Measurements from ENCODE around the gene KSR2. TPM values are rescaled to one million over a fixed set of nuclear protein-coding genes. Genes with fewer than 3 reads are reported as not detected.

Gene KSR2
- polyA plus RNA-seq, 1 donor: not detected

DNA sequence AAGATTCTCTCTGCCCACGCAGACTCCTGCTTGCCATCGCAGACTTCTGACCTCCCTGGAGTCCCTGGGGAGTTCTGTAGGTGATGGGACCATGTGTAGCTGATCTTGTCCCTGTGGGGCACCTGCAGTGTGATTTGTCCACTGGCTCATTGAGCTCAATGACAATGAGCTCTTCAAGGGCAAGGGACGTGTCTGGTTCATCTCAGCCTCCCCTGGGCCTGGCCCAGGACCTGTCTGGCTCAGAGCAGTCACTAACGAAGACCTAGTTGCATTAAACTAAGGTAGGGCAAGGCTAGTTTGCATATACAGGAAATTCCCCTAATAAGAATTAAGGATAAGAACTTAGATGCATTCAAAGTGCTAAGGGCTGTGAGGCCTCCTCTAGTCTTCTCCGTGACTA lies 361.8 kb downstream of the KSR2 start:
- no peak for DNase-seq

DNA sequence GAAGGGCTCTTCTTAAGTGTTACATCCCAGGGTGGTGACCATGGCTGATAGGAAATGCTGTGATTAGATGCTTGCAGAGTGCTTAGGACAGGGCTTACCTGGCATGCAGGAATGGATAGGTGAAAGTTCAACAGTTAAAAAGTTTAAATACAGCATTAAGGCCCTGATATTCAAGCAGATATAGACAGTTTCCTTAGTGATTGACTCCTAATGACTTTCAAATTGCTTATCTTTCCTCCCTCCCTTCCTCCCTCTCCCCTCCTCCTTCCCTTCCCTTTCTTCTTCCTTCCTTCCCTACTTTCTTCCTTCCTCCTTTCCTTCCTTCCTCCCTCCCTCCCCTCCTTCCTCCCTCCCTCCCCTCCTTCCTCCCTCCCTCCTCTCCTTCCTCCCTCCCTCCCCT lies 362.8 kb downstream of the KSR2 start:
- DNase-seq: no peak

DNA sequence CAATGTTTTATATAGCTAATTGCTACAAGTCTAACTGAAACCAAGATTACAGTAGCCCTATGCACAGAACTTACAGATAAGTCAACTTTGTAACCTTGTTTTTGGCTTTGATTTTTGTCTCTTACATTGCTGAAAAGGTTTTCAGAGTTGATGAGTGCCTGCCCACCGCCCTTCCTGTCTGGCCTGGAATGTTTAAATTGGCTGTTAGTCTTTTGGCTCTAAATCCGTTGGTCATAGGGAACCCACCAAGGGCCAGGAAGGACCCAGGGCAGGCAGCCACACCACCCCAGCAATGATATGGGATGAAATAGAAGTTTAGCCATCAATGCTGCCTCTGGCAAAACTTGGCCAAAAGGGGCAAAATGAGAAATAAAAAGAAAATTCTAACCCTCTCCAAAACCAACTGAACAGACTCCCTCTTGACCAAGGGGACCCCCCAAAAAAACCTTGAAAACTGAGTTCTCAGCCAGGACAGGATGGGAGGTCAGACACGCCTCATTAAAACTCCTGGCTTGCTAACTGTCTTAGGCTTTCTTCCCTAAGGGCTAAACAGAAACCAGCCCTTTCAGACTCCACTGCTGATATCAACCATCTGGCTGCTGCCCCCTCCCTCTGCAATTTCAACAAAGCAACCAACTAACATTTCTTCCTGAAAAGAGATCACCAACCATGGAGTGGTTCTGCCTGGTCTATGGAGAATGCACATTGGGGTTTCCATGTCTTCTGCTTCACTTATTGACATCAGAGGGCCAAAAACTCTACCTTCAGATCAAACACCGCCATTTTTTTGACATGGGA lies 365.3 kb downstream of the KSR2 start:
- no peak for DNase-seq

DNA sequence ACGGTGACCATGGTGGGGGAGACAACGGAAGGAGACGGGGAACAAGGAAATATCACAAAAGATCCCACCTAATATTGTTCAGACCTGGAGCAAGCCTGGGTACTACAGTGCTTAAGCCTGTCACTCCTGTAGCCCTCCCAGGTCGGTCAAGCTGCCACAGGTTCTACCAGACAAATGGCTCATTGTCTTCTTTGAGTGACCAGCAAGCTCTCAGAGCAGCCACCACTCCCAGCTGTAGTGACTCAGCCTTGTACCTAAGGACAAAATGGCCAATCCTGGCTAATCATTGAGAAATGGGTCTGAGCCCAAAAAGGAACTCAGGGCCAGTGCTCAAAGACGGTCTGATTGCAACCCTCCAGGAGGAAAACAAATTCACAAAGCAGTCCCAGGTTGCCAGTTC lies 368.9 kb downstream of the KSR2 start:
- no peak for DNase-seq

DNA sequence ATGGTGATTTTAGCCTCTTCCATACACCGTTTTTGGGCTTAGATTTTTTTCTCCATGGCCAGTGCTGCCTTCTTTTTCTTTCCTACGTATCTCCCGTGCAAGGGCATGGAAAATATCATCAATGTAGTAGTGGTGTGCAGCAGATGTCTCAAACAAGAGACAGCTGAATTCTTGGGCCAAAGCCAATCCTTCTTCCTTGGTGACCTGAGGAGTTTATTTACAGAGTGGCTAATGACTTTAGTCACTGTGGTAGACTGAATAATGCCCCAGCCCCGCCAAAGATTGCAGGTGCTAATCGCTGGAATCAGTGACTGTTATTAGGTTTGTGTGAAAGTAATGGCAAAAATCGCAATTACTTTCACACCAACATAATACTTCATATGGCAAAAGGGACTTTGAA lies 371.8 kb downstream of the KSR2 start:
- DNase-seq: no peak

DNA sequence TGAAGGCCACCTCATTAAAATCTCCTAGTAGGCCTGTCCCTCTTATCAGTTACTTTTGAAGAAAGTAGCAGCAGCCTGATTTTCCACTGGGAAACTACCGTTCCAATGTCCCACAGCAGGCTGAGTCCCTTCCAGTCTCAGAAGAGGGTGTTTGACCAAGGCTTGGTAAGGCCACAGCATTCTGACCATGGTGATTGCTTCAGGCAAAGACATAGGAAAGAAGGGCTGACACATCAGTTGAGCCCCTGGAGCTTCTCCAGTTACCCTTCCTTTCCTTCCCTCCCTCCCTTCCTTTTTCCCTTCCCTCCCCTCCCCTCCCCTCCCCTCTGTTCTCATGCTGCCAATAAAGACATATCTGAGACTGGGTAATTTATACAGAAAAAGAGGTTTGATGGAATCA lies 373.0 kb downstream of the KSR2 start:
- no peak for DNase-seq

DNA sequence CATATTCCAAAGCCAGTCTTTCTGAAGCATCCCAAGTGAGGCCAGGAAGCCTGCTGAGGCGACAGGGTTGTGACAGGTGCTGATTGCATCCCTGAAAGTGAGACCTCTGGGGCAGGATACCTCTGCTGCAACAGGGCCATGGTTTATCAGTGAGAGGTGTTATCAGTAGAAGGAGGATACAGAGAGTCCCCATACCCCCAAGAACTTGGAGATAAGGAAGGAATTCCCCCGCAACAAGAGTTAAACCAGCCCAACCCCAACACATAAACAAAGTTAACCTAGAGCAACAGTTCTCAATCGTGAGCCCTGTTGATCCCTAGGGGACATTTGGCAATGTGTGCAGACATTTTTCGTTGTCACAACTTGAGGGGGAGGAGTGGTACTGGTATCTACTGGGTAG lies 374.3 kb downstream of the KSR2 start:
- no peak for DNase-seq

DNA sequence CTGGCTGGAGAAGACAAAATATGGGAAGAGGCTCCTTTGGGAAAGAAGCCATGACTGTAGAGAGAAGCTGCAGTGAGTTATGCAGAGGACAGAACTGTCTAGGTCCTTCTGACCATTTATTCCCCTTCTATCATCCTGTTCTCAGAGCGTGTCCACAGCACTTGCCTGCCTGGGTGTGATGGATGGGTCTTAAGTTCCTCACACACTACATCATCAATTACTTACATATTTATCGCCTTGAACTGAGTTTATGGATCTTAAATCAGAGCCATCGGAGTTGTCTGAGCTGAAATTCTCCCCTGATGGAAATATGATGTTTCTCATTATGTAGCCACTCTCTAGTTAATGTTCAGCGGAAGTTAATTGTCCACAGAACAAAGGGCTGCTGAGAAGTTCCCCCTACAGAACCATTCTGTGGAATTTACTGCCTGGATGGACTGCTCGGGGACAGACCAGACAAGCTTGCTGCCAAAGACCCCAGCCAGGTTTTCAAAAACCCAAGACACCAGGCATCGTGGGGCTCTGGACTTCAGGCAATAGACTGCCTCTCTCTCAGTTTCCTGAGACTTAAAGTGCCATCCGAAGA lies 374.9 kb downstream of the KSR2 start:
- DNase-seq: no peak

DNA sequence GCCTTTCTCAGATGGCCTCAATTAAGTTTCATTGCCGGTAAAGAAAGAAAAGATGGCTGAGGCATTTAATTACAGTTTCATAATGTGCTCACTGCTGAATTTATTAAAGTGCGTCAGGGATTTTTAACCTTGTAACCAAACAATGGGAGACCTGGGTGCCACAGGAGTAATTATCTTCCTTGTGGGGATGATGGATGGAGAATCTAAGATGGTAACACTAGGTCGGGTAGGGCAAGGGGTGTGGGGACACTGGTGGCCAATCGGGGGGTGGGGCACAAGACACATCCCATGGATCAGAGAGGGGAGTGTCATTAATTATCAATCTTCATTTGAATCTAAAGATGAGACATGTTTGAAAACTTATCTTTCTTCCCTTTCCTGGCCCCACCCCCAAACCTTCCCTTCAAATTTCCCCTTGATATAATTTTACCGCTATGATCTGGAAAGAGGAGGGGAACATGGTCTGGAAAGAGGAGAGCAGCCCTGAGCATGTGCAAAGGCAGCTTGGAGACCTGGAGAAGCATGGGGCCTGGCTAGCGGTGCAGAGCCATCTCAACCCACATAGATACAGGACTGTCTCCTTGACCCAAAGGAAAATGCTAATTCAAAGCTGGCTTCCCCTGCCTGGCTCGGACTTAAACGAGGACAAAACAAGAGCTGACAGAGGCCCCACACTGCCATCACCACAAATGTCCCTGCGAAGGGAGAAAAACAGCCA lies 376.0 kb downstream of the KSR2 start:
- no peak for DNase-seq

DNA sequence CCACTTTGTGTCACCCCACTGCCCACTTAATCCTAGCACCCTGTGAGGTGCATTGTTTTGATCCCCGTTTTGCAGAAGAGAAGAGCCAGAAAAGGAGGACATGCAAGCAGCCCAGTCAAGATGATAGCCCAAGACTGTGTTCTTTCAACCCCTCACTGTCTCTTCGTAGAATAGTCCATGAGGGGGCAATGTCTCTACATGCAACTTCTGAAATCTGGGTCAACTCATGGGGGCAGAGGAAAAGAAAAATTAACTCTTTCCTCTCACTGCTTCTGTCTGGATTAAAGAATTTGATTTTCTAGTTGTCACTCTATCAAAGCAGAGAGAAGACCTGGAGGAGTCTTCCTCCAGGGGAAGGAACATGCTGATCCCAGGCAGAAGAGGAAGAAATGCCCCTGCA lies 377.8 kb downstream of the KSR2 start:
- no peak for DNase-seq

DNA sequence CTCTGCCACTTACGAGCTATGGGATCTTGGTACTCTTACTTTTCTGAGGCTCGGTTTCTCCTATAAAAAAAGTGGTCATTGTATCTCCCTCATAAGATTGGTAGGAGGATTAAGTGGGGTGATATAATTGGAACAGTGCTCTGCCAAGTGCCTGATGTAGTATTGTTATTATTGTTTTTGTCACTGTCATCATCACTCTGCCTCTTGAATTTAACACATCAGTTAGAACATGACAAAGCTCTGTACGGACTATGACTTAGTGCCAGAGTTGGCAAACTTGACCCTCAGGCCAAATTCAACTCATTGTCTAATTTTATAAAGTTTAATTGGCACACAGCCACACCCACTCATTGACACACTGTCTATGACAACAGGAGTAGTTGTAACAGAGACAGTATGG lies 378.4 kb downstream of the KSR2 start:
- no peak for DNase-seq

DNA sequence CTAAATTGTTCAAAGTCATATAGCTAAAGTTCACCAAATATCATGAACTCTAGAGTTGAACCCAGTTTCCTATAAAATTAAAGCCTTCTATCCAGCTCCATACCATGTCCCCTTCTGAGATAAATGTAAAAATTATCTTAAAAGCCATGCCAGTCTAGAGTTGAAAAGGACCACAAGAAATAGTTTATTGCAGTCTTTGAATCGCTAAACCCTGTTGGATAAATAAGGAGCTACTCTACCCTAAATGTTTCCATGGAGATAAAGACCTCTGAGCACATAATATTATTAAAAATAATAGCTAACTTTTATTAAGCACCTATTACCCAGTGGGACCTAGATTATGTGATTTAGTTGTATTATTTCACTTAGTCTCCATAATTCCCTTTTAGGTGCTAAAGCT lies 379.8 kb downstream of the KSR2 start:
- no peak for DNase-seq

DNA sequence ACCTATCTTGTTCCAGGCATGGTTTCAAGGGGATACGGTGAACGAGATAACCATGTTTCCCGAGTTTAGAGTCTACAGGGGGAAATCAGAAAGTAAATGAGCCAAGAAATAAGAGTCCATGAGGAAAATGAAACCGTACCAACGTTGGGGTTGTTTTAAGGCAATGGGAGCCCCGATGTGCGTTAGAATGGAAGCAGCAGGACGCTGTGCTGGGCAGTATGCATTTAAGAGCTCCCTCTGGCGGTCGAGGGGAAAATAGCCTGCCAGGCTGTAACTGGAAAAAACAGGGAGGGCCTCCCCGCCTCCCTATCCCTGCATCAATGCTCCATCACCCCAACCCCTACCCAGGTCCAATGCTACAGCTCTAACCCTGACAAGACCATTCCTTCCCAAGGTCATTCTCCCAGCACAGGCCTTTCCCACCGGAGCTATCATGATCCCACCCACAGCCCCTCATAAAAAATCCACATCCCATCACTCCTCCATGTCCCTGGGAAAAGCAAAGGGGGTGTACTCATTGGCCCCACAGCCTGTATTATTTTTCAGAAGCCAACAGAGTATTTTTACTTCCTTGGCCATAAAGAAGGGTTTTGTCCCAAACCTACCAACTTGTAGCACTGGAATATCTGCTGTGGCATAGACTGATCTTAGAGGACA lies 381.0 kb downstream of the KSR2 start:
- DNase-seq: no peak

DNA sequence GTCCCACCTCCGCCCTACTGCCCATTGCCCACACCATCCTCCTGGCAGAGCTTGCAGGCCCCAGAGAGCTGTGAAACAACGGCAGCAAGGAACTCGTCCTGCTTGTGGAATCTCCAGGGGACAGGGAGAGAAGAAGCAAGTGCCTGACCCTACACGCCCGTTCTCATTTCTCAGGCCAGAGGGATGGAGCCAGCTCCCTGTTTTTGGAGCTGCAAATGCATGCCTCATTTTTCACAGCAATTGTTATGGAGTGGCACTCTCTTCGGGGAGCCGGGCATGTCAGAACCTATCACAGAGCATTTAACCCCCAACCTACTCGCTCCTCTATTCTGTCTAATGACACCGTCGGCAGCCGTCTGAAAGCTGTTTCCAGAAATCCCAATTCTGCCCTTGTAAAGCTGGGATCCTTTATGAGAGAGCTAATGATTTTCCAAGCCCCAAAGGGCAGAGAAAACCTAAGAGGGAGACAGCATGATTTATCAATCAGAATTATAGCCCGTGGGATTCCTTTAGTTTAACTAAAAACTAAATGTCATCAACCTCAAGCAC lies 385.0 kb downstream of the KSR2 start:
- DNase-seq: no peak

DNA sequence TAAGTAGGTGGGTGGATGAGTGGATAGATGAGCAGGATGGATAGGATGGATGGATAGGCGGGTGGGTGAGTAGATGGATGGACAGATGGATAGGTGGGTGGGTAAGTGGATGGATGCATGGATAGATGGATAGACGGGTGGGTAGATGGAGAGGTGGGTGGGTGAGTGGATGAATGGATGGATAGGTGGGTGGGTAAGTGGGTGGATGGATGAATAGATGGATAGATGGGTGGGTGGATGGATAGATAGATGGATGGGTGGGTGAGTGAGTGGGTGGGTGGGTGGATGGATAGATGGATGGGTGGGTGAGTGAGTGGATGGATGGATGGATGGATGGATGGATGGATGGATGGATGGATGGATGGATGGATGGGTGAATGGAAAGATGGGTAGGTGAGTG lies 385.7 kb downstream of the KSR2 start:
- no peak for DNase-seq

DNA sequence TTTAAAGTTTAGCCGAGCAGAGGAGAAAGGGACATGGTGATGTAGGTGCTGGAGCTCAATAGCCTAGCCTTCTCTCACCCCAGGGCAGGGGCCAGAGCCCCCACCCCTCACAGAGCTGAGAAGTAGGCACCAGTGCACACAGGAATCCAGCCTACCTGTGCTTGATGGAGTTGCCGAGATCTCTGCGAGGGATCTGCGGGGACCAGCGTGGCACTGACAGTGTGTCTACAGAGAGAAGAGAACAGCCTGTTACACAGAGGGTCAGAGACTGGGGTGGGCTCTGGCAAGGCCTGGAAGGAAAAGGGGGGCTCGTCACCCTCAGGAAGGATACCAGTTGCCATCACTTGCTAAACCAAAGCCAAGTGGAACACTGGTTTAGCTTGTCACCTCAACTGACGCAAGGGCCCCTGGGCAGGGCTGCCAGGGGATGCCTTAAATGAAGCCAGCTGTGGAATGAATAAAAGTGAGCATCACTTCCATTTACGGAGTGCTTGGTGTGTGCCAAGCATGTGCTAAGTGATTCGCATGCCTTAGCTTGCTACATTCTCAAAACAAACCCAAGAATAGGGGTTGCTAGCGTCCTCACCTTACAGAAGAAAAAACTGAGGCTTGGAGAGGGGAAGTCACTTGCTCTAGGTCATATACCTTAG lies 386.5 kb downstream of the KSR2 start:
- peak; percentile 32 for DNase-seq

DNA sequence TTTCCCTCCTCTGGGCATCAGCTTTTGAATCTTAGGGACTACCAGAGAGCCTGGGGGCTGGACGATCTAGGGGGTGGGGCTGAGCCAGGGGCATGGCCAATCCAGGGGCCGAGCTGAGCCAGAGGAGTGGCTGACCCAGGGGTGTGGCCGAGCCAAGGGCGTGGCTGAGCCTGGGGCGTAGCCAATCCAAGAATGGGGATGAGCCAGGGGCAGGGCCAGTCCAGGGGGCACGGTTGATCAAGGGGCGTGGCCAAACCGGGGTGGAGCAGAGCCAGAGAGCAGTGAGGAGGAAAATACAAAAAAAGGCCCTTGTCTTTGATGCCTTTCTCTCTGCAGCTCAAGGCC lies 388.1 kb downstream of the KSR2 start:
- DNase-seq: no peak

DNA sequence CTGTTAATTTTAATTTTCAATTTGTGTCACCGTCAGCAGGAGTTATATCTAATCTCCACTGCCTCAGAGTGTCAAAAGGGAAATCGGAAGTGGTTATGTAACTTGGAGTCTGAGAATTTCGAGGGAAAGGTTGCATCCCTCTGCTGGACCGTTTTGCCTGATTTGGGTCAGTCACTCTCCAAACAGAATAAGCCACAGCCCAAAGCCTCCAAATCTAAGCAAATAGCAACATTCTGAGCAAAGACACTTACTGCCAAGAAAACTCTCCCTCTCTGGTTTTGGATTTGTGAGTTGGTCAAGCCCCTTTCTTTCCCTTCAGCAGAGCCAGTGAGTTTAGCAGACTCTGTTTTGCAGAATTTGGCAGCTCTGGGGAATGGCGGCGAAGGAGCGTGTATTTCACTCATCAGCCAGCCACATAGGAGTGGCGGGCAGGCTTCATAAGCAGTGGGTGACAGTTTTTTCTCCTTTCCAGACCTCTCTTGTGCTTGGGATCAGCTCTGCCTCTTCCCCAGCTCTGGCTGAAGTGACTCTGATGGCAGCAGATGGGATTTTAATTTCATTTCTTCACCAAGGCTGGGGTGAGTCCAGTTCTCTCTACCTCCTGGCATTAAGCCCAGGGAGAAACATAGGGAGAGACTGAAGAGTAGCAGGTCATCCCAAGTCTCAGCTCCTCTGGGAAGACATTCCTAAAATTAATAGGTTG lies 388.6 kb downstream of the KSR2 start:
- DNase-seq: peak; percentile 37

DNA sequence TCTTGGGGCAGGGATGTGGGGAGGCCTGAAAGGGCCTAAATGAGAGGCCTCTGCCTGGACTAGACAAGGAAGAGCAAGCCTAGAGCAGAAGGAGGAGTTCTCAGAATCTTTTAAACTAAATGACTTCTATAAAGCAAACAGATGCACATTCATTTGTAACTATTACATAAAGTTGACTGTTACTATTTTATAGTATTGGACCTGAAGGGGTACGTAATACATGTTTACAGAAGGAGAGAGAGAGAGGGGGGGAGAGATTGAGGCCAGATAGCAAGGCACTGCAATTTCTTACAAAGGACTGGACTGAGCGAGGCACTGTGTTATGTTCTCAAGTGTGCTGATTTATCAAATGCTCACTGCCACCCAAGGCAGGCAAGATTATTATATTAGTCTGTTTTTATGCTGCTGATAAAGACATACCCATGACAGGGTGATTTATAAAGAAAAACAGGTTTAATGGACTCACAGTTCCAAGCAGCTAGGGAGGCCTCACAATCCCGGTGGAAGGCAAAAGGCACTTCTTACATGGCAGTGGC lies 391.6 kb downstream of the KSR2 start:
- DNase-seq: no peak

DNA sequence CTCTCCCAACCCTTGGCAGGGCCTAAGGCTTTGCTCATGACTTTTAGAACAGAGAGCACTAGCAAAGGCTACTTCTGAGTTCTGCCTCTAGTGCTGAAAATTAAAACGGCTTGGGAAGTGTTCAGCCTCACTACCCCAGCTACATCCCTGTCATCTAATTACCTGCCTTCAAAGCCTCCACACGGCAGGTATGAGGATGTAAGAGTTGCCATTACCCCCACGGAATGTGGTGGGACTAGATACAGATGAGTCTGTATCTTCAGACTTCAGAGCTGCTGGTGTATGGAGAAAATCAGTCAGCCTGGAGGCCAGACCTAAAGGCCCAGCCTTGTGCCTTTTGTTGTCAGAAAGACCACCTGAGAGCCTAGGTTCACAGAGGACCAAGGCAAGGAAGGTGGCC lies 392.7 kb downstream of the KSR2 start:
- DNase-seq: no peak

DNA sequence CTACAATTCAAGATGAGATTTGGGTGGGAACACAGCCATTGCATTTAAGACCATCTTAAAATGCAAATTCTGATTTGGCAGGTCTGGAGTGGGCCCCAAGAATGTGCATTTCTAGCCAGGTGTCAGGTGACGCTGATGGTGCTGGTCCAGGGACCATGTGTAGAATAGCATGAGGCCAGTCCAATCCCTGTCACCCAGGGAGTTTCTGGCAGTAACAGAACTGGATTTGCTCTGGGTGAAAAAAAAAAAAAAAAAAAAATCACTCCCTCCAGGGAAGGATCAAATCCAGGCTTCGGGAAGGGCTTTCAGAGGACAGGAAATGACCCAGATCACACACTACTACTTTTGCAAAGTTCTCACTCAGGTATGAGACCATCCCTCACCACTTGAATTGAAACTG lies 394.1 kb downstream of the KSR2 start:
- DNase-seq: no peak

DNA sequence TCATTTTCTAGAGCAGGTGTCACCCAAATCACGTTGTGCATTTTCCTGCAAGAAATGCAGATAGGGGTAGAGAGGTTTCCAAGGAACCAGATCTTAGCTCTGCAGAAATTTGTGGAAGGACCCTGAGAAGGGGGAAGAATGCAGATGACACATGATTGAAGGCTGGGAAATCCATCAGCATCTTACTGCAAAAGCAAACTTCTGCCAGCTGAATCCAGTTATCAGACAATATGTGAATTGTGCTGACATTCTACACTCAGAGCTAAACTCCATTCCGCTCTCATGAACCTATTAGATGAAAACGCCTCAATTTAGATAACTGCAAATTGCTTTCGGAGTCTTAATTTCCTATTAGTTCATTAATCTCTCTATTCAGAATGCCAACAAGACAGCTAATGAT lies 396.0 kb downstream of the KSR2 start:
- no peak for DNase-seq
